HepG2 (cell line): Measurements from ENCODE around the gene TLCD3A. TPM values are rescaled to one million over a fixed set of nuclear protein-coding genes. Genes with fewer than 3 reads are reported as not detected.

ENCODE experiments used
- ATAC-seq: fragments of 200-7000 bp; cut with Tn5 transposase; 3 replicates; pipeline ENCODE4 v1.9.1; 2020; ENCODE audit warnings: mild to moderate bottlenecking, moderate library complexity
- BruUV-seq: library from RNA; stranded (reverse); fragments of 400-500 nt; replicated peaks from 2 replicates; lab custom pipeline; 2021; lab: Mats Ljungman, UMichigan
- CTCF ChIA-PET: fragments of 300-600 bp; formaldehyde crosslinking; extraction: SDS; loops from one replicate; lab custom pipeline; 2021; ENCODE audit warnings: low total read pairs, inconsistent platforms, low intra/inter-chr PET ratio; lab: Yijun Ruan, JAX
- POLR2A ChIA-PET: fragments of 350-600 bp; sonication (Branson Sonifier 250); formaldehyde crosslinking; loops from one replicate; lab custom pipeline; 2020; ENCODE audit warnings: antibody characterized with exemption, inconsistent platforms; lab: Yijun Ruan, JAX
- DNase-seq: peaks from one replicate; pipeline ENCODE4 v3.0.0-alpha.2; 2015; ENCODE audit warnings: low spot score
- FAIRE-seq: peaks from 3 replicates; lab custom pipeline; 2011; peaks lifted over from hg19 to GRCh38; lab: Jason Lieb, UNC
- H2AFZ ChIP-seq: one replicate; pipeline ENCODE4 v1.6.1; 2011; ENCODE audit warnings: low read length, inconsistent platforms
- H3K27ac ChIP-seq: fragments of 300-600 bp; 3 replicates; pipeline ENCODE4 v1.8.0; 2011; ENCODE audit warnings: mixed run types, mild to moderate bottlenecking, mixed read lengths, low read length, inconsistent platforms; ENCODE audit not compliant: insufficient read depth; ENCODE audit errors: extremely low read length
- H3K27me3 ChIP-seq, 2 experiments: fragments of 200-600 bp in 1 of 2; 2 replicates in 1 of 2; 3 replicates in 1 of 2; pipeline versions ENCODE4 v1.6.0 to v1.8.0; 2011; ENCODE audit warnings: low read length in 2 of 2, mild to moderate bottlenecking in 2 of 2, moderate library complexity in 2 of 2, inconsistent platforms in 1 of 2; ENCODE audit not compliant: insufficient read depth in 2 of 2, control insufficient read depth in 1 of 2
- H3K36me3 ChIP-seq, 2 experiments: fragments of 200-600 bp in 1 of 2; replicated peaks in 1 of 2; 2 replicates in 1 of 2; 3 replicates in 1 of 2; pipeline versions ENCODE4 v1.5.1 to v1.8.0; 2011; ENCODE audit warnings: low read length in 2 of 2, inconsistent platforms in 1 of 2; ENCODE audit not compliant: insufficient read depth in 2 of 2, control insufficient read depth in 1 of 2
- H3K4me1 ChIP-seq: 2 replicates; pipeline ENCODE4 v1.5.1; 2012; ENCODE audit warnings: low read length, inconsistent platforms; ENCODE audit not compliant: insufficient read depth
- H3K4me2 ChIP-seq: 2 replicates; pipeline ENCODE4 v1.6.0; 2011; ENCODE audit warnings: low read depth, low read length, inconsistent platforms
- H3K4me3 ChIP-seq, 3 experiments: fragments of 200-600 bp in 1 of 3; sonication (generic), shearing (Covaris generic) in 1 of 3; replicated peaks in 1 of 3; 2 replicates each; pipeline ENCODE4 v1.5.1; 2011 to 2016; ENCODE audit warnings: low read length in 3 of 3, inconsistent platforms in 2 of 3, low read depth in 2 of 3, mild to moderate bottlenecking in 2 of 3, control low read depth in 1 of 3, mixed read lengths in 1 of 3; ENCODE audit not compliant: insufficient read depth in 1 of 3
- H3K79me2 ChIP-seq: one replicate; pipeline ENCODE4 v1.6.1; 2011; ENCODE audit warnings: low read length, inconsistent platforms; ENCODE audit not compliant: insufficient read depth
- H3K9ac ChIP-seq: 2 replicates; pipeline ENCODE4 v1.6.0; 2011; ENCODE audit warnings: mild to moderate bottlenecking, low read depth, low read length, inconsistent platforms; ENCODE audit not compliant: insufficient read depth
- H3K9me3 ChIP-seq: 2 replicates; pipeline ENCODE4 v1.5.1; 2012; ENCODE audit warnings: mild to moderate bottlenecking, low read length
- H4K20me1 ChIP-seq: 2 replicates; pipeline ENCODE4 v1.6.0; 2011; ENCODE audit warnings: inconsistent platforms, mild to moderate bottlenecking, low read length, moderate library complexity; ENCODE audit not compliant: insufficient read depth
- AKAP8 ChIP-seq: sonication (generic); formaldehyde crosslinking; IDR thresholded peaks from 2 replicates; pipeline ENCODE4 v1.5.1; 2020; ENCODE audit warnings: mild to moderate bottlenecking, missing genetic modification reagents
- BORCS8-MEF2B ChIP-seq: sonication (generic); formaldehyde crosslinking; IDR thresholded peaks from 2 replicates; pipeline ENCODE4 v1.8.0; 2022; ENCODE audit warnings: mild to moderate bottlenecking, missing genetic modification reagents
- CBX5 ChIP-seq: sonication (generic); formaldehyde crosslinking; IDR thresholded peaks from 2 replicates; pipeline ENCODE4 v1.4.0; 2020; ENCODE audit warnings: missing genetic modification reagents, borderline replicate concordance
- GATAD2A ChIP-seq: IDR thresholded peaks from 2 replicates; pipeline ENCODE4 v1.6.1; 2016
- HNF4A ChIP-seq: sonication (generic); formaldehyde crosslinking; IDR thresholded peaks from 2 replicates; pipeline ENCODE4 v1.4.0; 2020; ENCODE audit warnings: missing genetic modification reagents
- HOXA7 ChIP-seq: sonication (generic); formaldehyde crosslinking; IDR thresholded peaks from 2 replicates; pipeline ENCODE4 v1.8.1; 2022; ENCODE audit warnings: mild to moderate bottlenecking, missing genetic modification reagents, moderate library complexity
- JDP2 ChIP-seq: sonication (generic); formaldehyde crosslinking; IDR thresholded peaks from 2 replicates; pipeline ENCODE4 v1.8.1; 2022; ENCODE audit warnings: missing genetic modification reagents, borderline replicate concordance
- KMT2A ChIP-seq: sonication (generic); formaldehyde crosslinking; IDR thresholded peaks from 2 replicates; pipeline ENCODE4 v1.4.0; 2020; ENCODE audit warnings: missing genetic modification reagents
- MAX ChIP-seq: IDR thresholded peaks from 2 replicates; pipeline ENCODE4 v1.6.1; 2012; ENCODE audit warnings: inconsistent platforms
- MXD3 ChIP-seq: IDR thresholded peaks from 2 replicates; pipeline ENCODE4 v1.6.1; 2016; ENCODE audit warnings: mild to moderate bottlenecking, missing biosample characterization, missing genetic modification reagents
- MXD4 ChIP-seq: IDR thresholded peaks from 2 replicates; pipeline ENCODE4 v1.6.1; 2016; ENCODE audit warnings: mild to moderate bottlenecking, missing biosample characterization, missing genetic modification reagents
- PCBP1 ChIP-seq: fragments of 200-400 bp; formaldehyde crosslinking; IDR thresholded peaks from 2 replicates; pipeline ENCODE4 v1.6.1; 2017; ENCODE audit warnings: mild to moderate bottlenecking, low read depth, low read length, borderline replicate concordance
- REST ChIP-seq, 2 experiments: IDR thresholded peaks; 2 replicates each; pipeline ENCODE4 v1.6.1; 2011 to 2012; ENCODE audit warnings: low read length in 2 of 2, borderline replicate concordance in 1 of 2, low read depth in 1 of 2, mild to moderate bottlenecking in 1 of 2, moderate library complexity in 1 of 2
- TFAP4 ChIP-seq: sonication (generic); IDR thresholded peaks from 2 replicates; pipeline ENCODE4 v1.6.1; 2016; ENCODE audit warnings: low read depth, borderline replicate concordance
- ZBTB14 ChIP-seq: sonication (generic); formaldehyde crosslinking; IDR thresholded peaks from 2 replicates; pipeline ENCODE4 v1.4.0; 2020; ENCODE audit warnings: missing genetic modification reagents
- ZFX ChIP-seq: sonication (generic); formaldehyde crosslinking; IDR thresholded peaks from 2 replicates; pipeline ENCODE4 v1.4.0; 2020; ENCODE audit warnings: mild to moderate bottlenecking, low read depth, missing genetic modification reagents, moderate library complexity
- ZNF160 ChIP-seq: sonication (generic); formaldehyde crosslinking; IDR thresholded peaks from 2 replicates; pipeline ENCODE4 v1.8.0; 2022; ENCODE audit warnings: mild to moderate bottlenecking, inconsistent platforms, missing genetic modification reagents
- WGBS: methylation state at CpG from one replicate; pipeline ENCODE4 v1.1.6; 2017; ENCODE audit warnings: low lambda C conversion rate; 5-methylcytosine and 5-hydroxymethylcytosine counted together
- in situ Hi-C: cut with HindIII; loops from 2 replicates; pipeline ENCODE4 v1.10.0; 2017; ENCODE audit warnings: low pct_unique_long_range_greater_than_20kb; ENCODE audit not compliant: extremely low pct_ligation_motif_present
- intact Hi-C: fragments of 100-400 bp; cut with micrococcal nuclease; formaldehyde crosslinking; loops from one replicate; pipeline ENCODE4 v1.10.0; 2022; ENCODE audit not compliant: unreplicated experiment
- polyA plus RNA-seq, 8 experiments: library from polyadenylated mRNA; depleted of rRNA in 3 of 8; stranded (reverse) in 7 of 8; unstranded in 1 of 8; fragments of >200 nt; fragmentation: Illumina TruSeq in 4 of 8; extraction: Trizol in 4 of 8; gene quantifications; 2 replicates each; pipeline versions ENCODE4 v1.2.1 to v1.2.3, GENCODE V29; 2011 to 2016; ENCODE audit warnings: low read depth in 4 of 8, missing spikeins in 1 of 8, mixed read lengths in 1 of 8; ENCODE audit not compliant: insufficient read depth in 1 of 8
- total RNA-seq, 5 experiments: library from RNA; depleted of rRNA; stranded (reverse); fragments of >200 nt; fragmentation: Illumina TruSeq; extraction: Trizol; gene quantifications; 2 replicates each; pipeline ENCODE4 v1.2.3, GENCODE V29; 2016; ENCODE audit warnings: low read depth in 1 of 5

TLCD3A gene
- total and polyA plus RNA-seq, 2 of the 13 experiments (the other 11 are each of a cell fraction or from before 2014, with no cell fraction given): 25.2 to 46.6 TPM

GRCh38 chr17:784143-784542, 51.7 kb downstream of the TLCD3A start:
- intact Hi-C loops (loop anchor here (5.0 kb wide), 1 partner anchor 213 kb away; the partner anchor contains the start of gene TIMM22), in situ Hi-C loops (loop anchor here (5.0 kb wide), 1 partner anchor 198 kb away; no protein-coding TSS in a partner anchor)
- peaks cover 52% of the 10 kb centered on the region for H3K79me2 ChIP-seq
- ChIA-PET POLR2A (no interaction called here), CTCF (no interaction called here)
- H3K36me3 ChIP-seq: peaks cover 9 to 28% of the 10 kb centered on the region in 2 experiments; a peak in 4 of 5 replicates
- H3K4me2 ChIP-seq: peak overlapping the region; percentile 83; the same call in 1 of the 2 replicates
- peak overlapping the region in 1 of 3 experiments; percentile 20; a peak in 2 of 6 replicates for H3K4me3 ChIP-seq
- TF ChIP-seq ZFX (CRISPR knock-in tag): no peak
- no peak for TF ChIP-seq AKAP8 (CRISPR knock-in tag)
- no peak for TF ChIP-seq MAX
- no peak for TF ChIP-seq ZBTB14 (CRISPR knock-in tag)
- TF ChIP-seq ZNF160 (CRISPR knock-in tag): no peak
- TF ChIP-seq GATAD2A (CRISPR knock-in tag): no peak
- TF ChIP-seq REST (IDR thresholded peaks at IDR 0.05; ENCODE audit: borderline replicate concordance in 1 of 2, low read depth in 1 of 2, low read length in 2 of 2): no peak
- TF ChIP-seq HNF4A: no peak
- no peak for TF ChIP-seq JDP2 (CRISPR knock-in tag)
- TF ChIP-seq MXD3: no peak
- TF ChIP-seq HOXA7 (CRISPR knock-in tag): no peak
- no peak for TF ChIP-seq TFAP4
- TF ChIP-seq CBX5: no peak
- no peak for TF ChIP-seq MXD4 (CRISPR knock-in tag)
- TF ChIP-seq PCBP1: no peak
- TF ChIP-seq BORCS8-MEF2B (CRISPR knock-in tag): no peak
- no peak for TF ChIP-seq KMT2A (CRISPR knock-in tag)
- 0 out of 2 replicates have a peak overlapping the region, but pooled peaks have one; percentile 43 for H3K9ac ChIP-seq
- no peaks in the 10 kb centered on the region for H4K20me1 ChIP-seq
- no peak overlapping the region for H2AFZ ChIP-seq
- DNase-seq: no peak
- H3K27me3 ChIP-seq: no peaks in the 10 kb centered on the region; a peak in 1 of 5 replicates
- no peaks in the 10 kb centered on the region for H3K9me3 ChIP-seq
- peaks cover 25% of the 10 kb centered on the region for H3K4me1 ChIP-seq
- H3K27ac ChIP-seq: no peak overlapping the region
- 64% methylated on average over 3 of the region's 3 CpGs for WGBS
- BruUV-seq: no TSS peak
- no peak for ATAC-seq
- FAIRE-seq: no peak
